Erythroblast (primary cell): ENCODE data around the gene BET1.

Experiments
- GATA1 ChIP-seq: IDR thresholded peaks from 2 replicates; pipeline ENCODE4 v1.6.1; 2011; ENCODE audit warnings: low read depth, mild to moderate bottlenecking, control low read depth, low read length, moderate library complexity
- POLR2A ChIP-seq: IDR thresholded peaks from 2 replicates; pipeline ENCODE4 v1.6.1; 2011; ENCODE audit warnings: mild to moderate bottlenecking, low read length

DNA sequence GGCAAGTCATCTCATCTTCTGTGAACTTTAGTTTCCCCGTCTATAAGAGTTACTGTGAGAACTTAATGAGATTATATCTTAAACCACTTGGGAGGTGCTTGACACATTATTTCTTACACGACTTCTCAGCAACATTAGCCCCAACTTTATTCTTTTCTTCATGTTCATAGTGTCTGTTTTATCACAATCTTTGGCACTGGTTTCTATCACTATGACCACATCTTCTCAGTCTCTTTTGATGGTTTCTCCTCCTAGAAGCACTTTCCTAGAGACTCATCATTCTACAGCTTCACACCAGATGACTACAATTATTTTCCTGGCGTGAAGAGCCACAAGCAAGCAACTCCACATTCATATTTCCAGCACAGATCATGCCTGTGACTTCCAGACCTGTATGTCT is 26.5 kb upstream of the BET1 start:
- TF ChIP-seq POLR2A = no peak
- TF ChIP-seq GATA1 = no peak
